Suprapubic skin (tissue), 4 donors: Measurements from ENCODE around the gene KCNT2. TPM values are rescaled to one million over a fixed set of nuclear protein-coding genes. Genes with fewer than 3 reads are reported as not detected.

ENCODE experiments used
- DNase-seq, 2 donors: peaks; one replicate each; pipeline ENCODE4 v3.0.0-alpha.2; 2019; ENCODE audit warnings: low spot score in 2 of 2
- H3K27ac ChIP-seq: fragments of 200-600 bp; sonication (generic); one replicate; pipeline ENCODE4 v1.5.1; 2019
- H3K27me3 ChIP-seq: fragments of 200-600 bp; sonication (generic); one replicate; pipeline ENCODE4 v1.5.1; 2019
- H3K36me3 ChIP-seq: fragments of 200-600 bp; sonication (generic); one replicate; pipeline ENCODE4 v1.5.1; 2019
- H3K4me1 ChIP-seq: fragments of 200-600 bp; sonication (generic); one replicate; pipeline ENCODE4 v1.5.1; 2019
- H3K4me3 ChIP-seq: fragments of 200-600 bp; sonication (generic); one replicate; pipeline ENCODE4 v1.5.1; 2019; ENCODE audit warnings: mild to moderate bottlenecking
- H3K9me3 ChIP-seq: fragments of 200-600 bp; sonication (generic); one replicate; pipeline ENCODE4 v1.5.1; 2019
- CTCF ChIP-seq, 2 donors: fragments of 200-600 bp in 1 of 2; fragments of 450-650 bp in 1 of 2; sonication (generic) in 1 of 2; IDR thresholded peaks; one replicate each; pipeline ENCODE4 v1.5.1; 2016 to 2019; ENCODE audit warnings: antibody characterized with exemption in 2 of 2, mild to moderate bottlenecking in 1 of 2, moderate library complexity in 1 of 2
- EP300 ChIP-seq: sonication (generic); formaldehyde crosslinking; IDR thresholded peaks from one replicate; pipeline ENCODE4 v1.6.1; 2017; ENCODE audit warnings: antibody characterized with exemption
- POLR2A ChIP-seq, 2 donors: fragments of 450-650 bp; IDR thresholded peaks; one replicate each; pipeline ENCODE4 v1.6.1; 2017; ENCODE audit warnings: antibody characterized with exemption in 2 of 2, mild to moderate bottlenecking in 2 of 2, moderate library complexity in 2 of 2
- POLR2AphosphoS5 ChIP-seq, 3 donors: sonication (generic); formaldehyde crosslinking; IDR thresholded peaks; one replicate each; pipeline ENCODE4 v1.6.1; 2017; ENCODE audit warnings: antibody characterized with exemption in 3 of 3
- WGBS: methylation state at CpG from one replicate; pipeline ENCODE4 v1.1.5; 2018; 5-methylcytosine and 5-hydroxymethylcytosine counted together
- total RNA-seq, 4 donors: library from RNA; depleted of rRNA; stranded (reverse); fragments of >200 nt; gene quantifications; one replicate each; pipeline ENCODE4 v1.1.0, GENCODE V29; 2016

KCNT2 gene
- total RNA-seq, 4 donors from 2014 or later: 0.34 to 2.5 (median 0.34) TPM

- H3K4me1 ChIP-seq: no peaks in the 10 kb centered on the region
- H3K27me3 ChIP-seq: no peaks in the 10 kb centered on the region
- no peak overlapping the region for H3K27ac ChIP-seq
- no peak for DNase-seq
- 79% methylated on average over 3 of the region's 3 CpGs for WGBS
- no peaks in the 10 kb centered on the region for H3K9me3 ChIP-seq
- no peaks in the 10 kb centered on the region for H3K36me3 ChIP-seq
- TF ChIP-seq EP300 (no peak), POLR2A (IDR thresholded peaks at IDR 0.05) (no peak), CTCF (IDR thresholded peaks at IDR 0.05) (no peak), POLR2AphosphoS5 (IDR thresholded peaks at IDR 0.05) (no peak)
- no peak overlapping the region for H3K4me3 ChIP-seq
These were observed 284.4 kb downstream of the KCNT2 start for GRCh38 chr1:196323869-196324268.

GRCh38 chr1:196319301-196319700 lies 288.9 kb downstream of the KCNT2 start:
- TF ChIP-seq EP300: no peak
- no peak for TF ChIP-seq CTCF (IDR thresholded peaks at IDR 0.05)
- TF ChIP-seq POLR2A (IDR thresholded peaks at IDR 0.05): no peak
- TF ChIP-seq POLR2AphosphoS5 (IDR thresholded peaks at IDR 0.05): no peak
- no peak for DNase-seq
- no peaks in the 10 kb centered on the region for H3K27me3 ChIP-seq
- WGBS: 94% methylated on average over 2 of the region's 2 CpGs
- H3K36me3 ChIP-seq: no peaks in the 10 kb centered on the region
- H3K4me1 ChIP-seq: no peaks in the 10 kb centered on the region
- H3K27ac ChIP-seq: no peak overlapping the region
- no peaks in the 10 kb centered on the region for H3K9me3 ChIP-seq
- no peak overlapping the region for H3K4me3 ChIP-seq

GRCh38 chr1:196317535-196318522 lies 290.4 kb downstream of the KCNT2 start:
- TF ChIP-seq EP300: no peak
- peak in 1 of 2 donors; percentile 33 for TF ChIP-seq CTCF (IDR thresholded peaks at IDR 0.05)

GRCh38 chr1:196312739-196313138 lies 295.5 kb downstream of the KCNT2 start:
- no peak overlapping the region for H3K4me3 ChIP-seq
- no peak for DNase-seq
- 100% methylated on average over 1 of the region's 1 CpG for WGBS
- H3K4me1 ChIP-seq: no peaks in the 10 kb centered on the region
- H3K9me3 ChIP-seq: no peaks in the 10 kb centered on the region
- no peak overlapping the region for H3K27ac ChIP-seq
- H3K27me3 ChIP-seq: no peaks in the 10 kb centered on the region
- no peak for TF ChIP-seq POLR2AphosphoS5 (IDR thresholded peaks at IDR 0.05)
- no peak for TF ChIP-seq POLR2A (IDR thresholded peaks at IDR 0.05)
- no peak for TF ChIP-seq EP300
- TF ChIP-seq CTCF (IDR thresholded peaks at IDR 0.05): no peak
- H3K36me3 ChIP-seq: no peaks in the 10 kb centered on the region

More at GRCh38 chr1:196317535-196318522, 290.4 kb downstream of the KCNT2 start:
- H3K27ac ChIP-seq: no peak overlapping the region
- 77% methylated on average over 8 of the region's 8 CpGs for WGBS
- DNase-seq: no peak
- no peak overlapping the region for H3K4me3 ChIP-seq
- H3K27me3 ChIP-seq: no peaks in the 10 kb centered on the region
- H3K36me3 ChIP-seq: no peaks in the 10 kb centered on the region
- no peaks in the 10 kb centered on the region for H3K4me1 ChIP-seq
- no peaks in the 10 kb centered on the region for H3K9me3 ChIP-seq

- no peaks in the 10 kb centered on the region for H3K36me3 ChIP-seq
- no peaks in the 10 kb centered on the region for H3K4me1 ChIP-seq
- H3K4me3 ChIP-seq: no peak overlapping the region
- WGBS: 57% methylated on average over 1 of the region's 1 CpG
- DNase-seq: no peak
- no peaks in the 10 kb centered on the region for H3K9me3 ChIP-seq
- H3K27ac ChIP-seq: no peak overlapping the region
- TF ChIP-seq EP300: no peak
- TF ChIP-seq CTCF (IDR thresholded peaks at IDR 0.05): no peak
- no peak for TF ChIP-seq POLR2A (IDR thresholded peaks at IDR 0.05)
- no peak for TF ChIP-seq POLR2AphosphoS5 (IDR thresholded peaks at IDR 0.05)
- H3K27me3 ChIP-seq: no peaks in the 10 kb centered on the region
These were observed 298.9 kb downstream of the KCNT2 start for GRCh38 chr1:196309386-196309785.
